Uterus (tissue), 4 donors: ENCODE data around the gene PIGA. TPM values are rescaled to one million over a fixed set of nuclear protein-coding genes. Genes with fewer than 3 reads are reported as not detected.
A peak's percentile ranks its signal among the peaks of the same experiment; 100 is the strongest.

Experiments used
- DNase-seq, 2 donors: peaks; one replicate each; pipeline ENCODE4 v3.0.0-alpha.2; 2019 to 2020
- H3K27ac ChIP-seq, 2 donors: fragments of 200-600 bp; sonication (generic); 1 replicate in 1 of 2; 2 replicates in 1 of 2; pipeline ENCODE4 v1.5.1; 2016 to 2018
- H3K27me3 ChIP-seq, 2 donors: fragments of 200-600 bp; sonication (generic); one replicate each; pipeline ENCODE4 v1.5.1; 2018 to 2019; ENCODE audit warnings: control low read depth in 1 of 2
- H3K36me3 ChIP-seq, 2 donors: fragments of 200-600 bp; sonication (generic); one replicate each; pipeline ENCODE4 v1.5.1; 2019; ENCODE audit warnings: control low read depth in 1 of 2
- H3K4me1 ChIP-seq, 2 donors: fragments of 200-600 bp; sonication (generic); one replicate each; pipeline ENCODE4 v1.5.1; 2018 to 2019; ENCODE audit warnings: control low read depth in 1 of 2
- H3K4me3 ChIP-seq, 2 donors: fragments of 200-600 bp; sonication (generic); 1 replicate in 1 of 2; 2 replicates in 1 of 2; pipeline ENCODE4 v1.5.1; 2018 to 2019; ENCODE audit warnings: mild to moderate bottlenecking in 1 of 2
- H3K9me3 ChIP-seq, 2 donors: fragments of 200-600 bp; sonication (generic); one replicate each; pipeline ENCODE4 v1.5.1; 2019; ENCODE audit warnings: control low read depth in 1 of 2
- POLR2A ChIP-seq, 2 donors: fragments of 450-650 bp; IDR thresholded peaks; one replicate each; pipeline ENCODE4 v1.6.1; 2016; ENCODE audit warnings: antibody characterized with exemption in 2 of 2, mild to moderate bottlenecking in 1 of 2, moderate library complexity in 1 of 2
- intact Hi-C: fragments of 100-400 bp; cut with DNase I; formaldehyde crosslinking; loops from one replicate; pipeline ENCODE4 v1.15.1; 2023; ENCODE audit warnings: low total_unique reads
- total RNA-seq, 4 donors: library from RNA; depleted of rRNA in 3 of 4; stranded (reverse); fragments of >200 nt in 3 of 4; gene quantifications; one replicate each; pipeline versions ENCODE4 v1.1.0 to v1.2.4, GENCODE V29; 2014 to 2023
- TF ChIP-seq, protein P1 (sequence below), 4 experiments: fragments of 200-600 bp in 2 of 4; fragments of 450-650 bp in 2 of 4; sonication (generic) in 2 of 4; IDR thresholded peaks; one replicate each; pipeline ENCODE4 v1.5.1; 2016 to 2019; ENCODE audit warnings: antibody characterized with exemption in 4 of 4, mild to moderate bottlenecking in 2 of 4, moderate library complexity in 1 of 4
- donor health status: DM: yes; HTN: yes; CAD: no.

The PIGA gene
- total RNA-seq, 4 donors from 2014 or later, result 10.2 to 54.8 (median 13.8) TPM

DNA sequence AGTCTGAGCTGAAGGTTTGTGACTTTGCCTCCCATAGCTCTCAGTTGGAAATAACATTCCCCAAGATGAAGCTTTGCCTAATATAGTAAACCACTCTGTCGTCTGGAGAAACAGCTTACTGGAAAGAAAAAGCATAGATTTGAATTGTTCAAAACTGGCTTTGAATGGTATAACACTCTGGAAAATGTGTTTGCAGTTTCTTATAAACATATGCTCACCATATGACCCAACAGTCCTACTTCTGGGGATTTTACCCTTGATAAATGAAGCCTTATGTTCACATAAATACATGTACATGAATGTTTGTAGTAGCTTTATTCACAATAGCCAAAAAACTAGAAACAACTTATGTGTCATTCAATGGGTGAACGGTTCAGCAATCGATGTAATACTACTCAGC is 38.7 kb upstream of the PIGA start:
- H3K27ac ChIP-seq, result no peak overlapping the region
- TF ChIP-seq, protein P1, sequence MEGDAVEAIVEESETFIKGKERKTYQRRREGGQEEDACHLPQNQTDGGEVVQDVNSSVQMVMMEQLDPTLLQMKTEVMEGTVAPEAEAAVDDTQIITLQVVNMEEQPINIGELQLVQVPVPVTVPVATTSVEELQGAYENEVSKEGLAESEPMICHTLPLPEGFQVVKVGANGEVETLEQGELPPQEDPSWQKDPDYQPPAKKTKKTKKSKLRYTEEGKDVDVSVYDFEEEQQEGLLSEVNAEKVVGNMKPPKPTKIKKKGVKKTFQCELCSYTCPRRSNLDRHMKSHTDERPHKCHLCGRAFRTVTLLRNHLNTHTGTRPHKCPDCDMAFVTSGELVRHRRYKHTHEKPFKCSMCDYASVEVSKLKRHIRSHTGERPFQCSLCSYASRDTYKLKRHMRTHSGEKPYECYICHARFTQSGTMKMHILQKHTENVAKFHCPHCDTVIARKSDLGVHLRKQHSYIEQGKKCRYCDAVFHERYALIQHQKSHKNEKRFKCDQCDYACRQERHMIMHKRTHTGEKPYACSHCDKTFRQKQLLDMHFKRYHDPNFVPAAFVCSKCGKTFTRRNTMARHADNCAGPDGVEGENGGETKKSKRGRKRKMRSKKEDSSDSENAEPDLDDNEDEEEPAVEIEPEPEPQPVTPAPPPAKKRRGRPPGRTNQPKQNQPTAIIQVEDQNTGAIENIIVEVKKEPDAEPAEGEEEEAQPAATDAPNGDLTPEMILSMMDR (IDR thresholded peaks at IDR 0.05), result no peak
- no peak for TF ChIP-seq POLR2A (IDR thresholded peaks at IDR 0.05)
- no peaks in the 10 kb centered on the region for H3K27me3 ChIP-seq
- intact Hi-C loops, result no loop called here
- no peak overlapping the region for H3K4me3 ChIP-seq
- H3K36me3 ChIP-seq, result no peaks in the 10 kb centered on the region
- no peaks in the 10 kb centered on the region for H3K9me3 ChIP-seq
- no peak for DNase-seq
- no peaks in the 10 kb centered on the region for H3K4me1 ChIP-seq

DNA sequence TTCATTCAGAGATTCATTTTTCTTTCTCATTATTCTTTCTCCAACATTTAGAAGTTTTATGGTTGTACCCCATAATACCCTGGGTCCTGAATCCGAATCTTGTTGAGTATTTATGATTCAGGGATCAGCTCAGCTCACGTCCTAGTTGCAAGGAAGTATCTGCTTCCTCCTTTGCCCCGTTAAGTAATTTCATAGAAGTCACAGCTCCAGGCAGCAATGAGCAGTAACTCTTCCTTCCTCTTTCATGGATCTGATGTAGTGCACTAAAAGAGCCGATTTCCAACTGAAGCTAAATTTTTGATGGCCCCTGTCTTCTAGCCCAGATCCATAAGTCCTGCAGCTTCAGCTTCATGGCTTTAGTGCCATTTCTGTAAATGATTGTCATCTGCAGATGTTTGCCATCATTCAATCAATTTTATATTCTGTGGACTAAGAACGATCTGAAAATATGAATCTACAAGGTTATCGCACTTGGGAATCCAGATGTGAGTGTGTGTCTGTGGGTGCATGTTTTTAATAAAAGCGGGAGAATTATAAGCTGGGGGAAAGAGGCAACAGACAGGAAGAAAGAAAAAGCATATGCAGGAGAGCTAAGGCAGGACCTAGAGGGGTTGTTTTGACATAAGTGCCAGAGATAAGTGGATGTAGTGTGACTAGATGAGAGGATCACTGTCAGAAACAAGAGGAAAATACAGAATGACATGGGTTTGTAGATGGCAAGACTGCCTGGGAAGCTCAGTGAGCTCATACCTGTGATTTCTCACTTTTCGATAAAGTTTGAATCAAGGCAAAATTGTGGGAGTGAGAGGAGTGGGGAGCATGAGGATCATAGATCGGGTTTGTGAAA is 31.4 kb upstream of the PIGA start:
- Histone ChIP-seq H3K36me3 (no peaks in the 10 kb centered on the region), H3K4me1 (no peaks in the 10 kb centered on the region), H3K4me3 (no peak overlapping the region), H3K27me3 (no peaks in the 10 kb centered on the region), H3K27ac (no peak overlapping the region), H3K9me3 (no peaks in the 10 kb centered on the region)
- intact Hi-C loops, result no loop called here
- TF ChIP-seq, protein P1 (IDR thresholded peaks at IDR 0.05), result no peak
- TF ChIP-seq POLR2A (IDR thresholded peaks at IDR 0.05), result no peak
- no peak for DNase-seq

DNA sequence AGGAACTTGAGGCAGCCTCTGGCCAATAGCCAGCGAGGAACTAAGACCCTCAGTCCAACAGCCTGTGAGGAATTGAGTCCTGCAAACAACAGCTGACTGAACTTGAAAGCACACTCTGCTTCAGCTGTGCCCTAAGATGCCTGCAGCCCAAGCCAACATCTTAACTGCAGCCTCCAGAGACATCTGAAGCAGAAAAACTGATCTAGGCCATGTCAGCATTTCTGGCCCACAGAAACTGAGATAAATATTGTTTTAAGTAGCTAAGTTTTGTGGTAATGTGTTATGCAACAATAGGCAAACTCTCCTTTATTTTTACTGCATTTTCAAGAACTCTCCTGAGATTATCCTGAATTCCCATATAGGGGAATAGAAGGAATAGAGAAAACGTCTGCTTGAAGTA is 24.4 kb upstream of the PIGA start:
- TF ChIP-seq, protein P1 (IDR thresholded peaks at IDR 0.05), result no peak
- no peak for TF ChIP-seq POLR2A (IDR thresholded peaks at IDR 0.05)
- Histone ChIP-seq H3K4me1 (no peaks in the 10 kb centered on the region), H3K9me3 (no peaks in the 10 kb centered on the region), H3K36me3 (no peaks in the 10 kb centered on the region), H3K4me3 (no peak overlapping the region), H3K27me3 (no peaks in the 10 kb centered on the region), H3K27ac (no peak overlapping the region)
- DNase-seq, result no peak
- intact Hi-C loops, result no loop called here

DNA sequence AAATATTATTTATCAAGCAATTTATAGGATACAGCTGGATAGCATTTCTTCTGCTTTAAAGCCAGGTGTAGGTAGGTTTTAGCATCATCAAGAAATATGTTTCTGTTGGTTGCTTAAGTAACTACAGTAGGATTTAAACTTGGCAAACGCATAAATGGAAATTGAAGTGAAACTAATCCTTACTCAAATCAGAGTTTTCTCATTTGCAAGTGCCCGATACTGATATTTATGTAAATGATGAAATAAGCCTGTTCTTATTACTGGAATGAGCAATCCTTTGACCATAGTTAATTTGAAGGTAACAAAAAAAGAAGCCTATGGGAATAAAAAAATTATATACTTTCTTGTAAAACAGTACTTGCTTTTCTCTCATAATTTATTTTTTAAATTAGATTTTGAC is 23.2 kb upstream of the PIGA start:
- Histone ChIP-seq H3K4me3 (no peak overlapping the region), H3K9me3 (no peaks in the 10 kb centered on the region), H3K36me3 (no peaks in the 10 kb centered on the region), H3K27me3 (no peaks in the 10 kb centered on the region), H3K27ac (no peak overlapping the region), H3K4me1 (no peaks in the 10 kb centered on the region)
- TF ChIP-seq, protein P1 (IDR thresholded peaks at IDR 0.05), result no peak
- intact Hi-C loops, result no loop called here
- no peak for DNase-seq

DNA sequence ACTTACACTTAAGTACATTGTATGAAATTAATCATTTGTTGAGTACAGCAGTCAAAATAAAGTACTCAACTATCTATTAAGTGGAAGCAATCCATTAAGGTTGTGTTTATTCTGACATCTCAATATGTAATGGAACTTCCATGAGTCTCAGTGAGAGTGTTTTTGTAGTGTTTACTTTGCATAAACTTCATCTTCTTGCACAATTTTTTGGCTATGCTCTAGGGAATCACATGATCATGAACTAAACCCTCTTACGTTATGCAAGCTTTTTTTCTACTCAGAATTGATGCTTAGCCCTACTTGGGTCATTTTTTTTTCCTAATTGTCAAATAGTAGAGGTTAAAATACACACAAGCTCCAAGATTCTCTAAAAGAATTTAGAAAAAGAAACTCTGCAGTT is 21.1 kb upstream of the PIGA start:
- H3K4me1 ChIP-seq, result no peaks in the 10 kb centered on the region
- no peaks in the 10 kb centered on the region for H3K9me3 ChIP-seq
- H3K36me3 ChIP-seq, result no peaks in the 10 kb centered on the region
- H3K4me3 ChIP-seq, result no peak overlapping the region
- intact Hi-C loops, result no loop called here
- no peak for DNase-seq
- no peak for TF ChIP-seq POLR2A (IDR thresholded peaks at IDR 0.05)
- TF ChIP-seq, protein P1 (IDR thresholded peaks at IDR 0.05), result no peak
- peak overlapping the region in 1 of 2 donors; percentile 40 for H3K27ac ChIP-seq
- H3K27me3 ChIP-seq, result no peaks in the 10 kb centered on the region
